ENCODE measurements around the gene RELL1.

Gene RELL1

GRCh38 chr4:37586194-37586593 is 100.0 kb downstream of the RELL1 start:
- H3K4me3 ChIP-seq (ENCODE audit: low read depth, low read length), result no peak overlapping the region
- H3K9ac ChIP-seq, result no peak overlapping the region
- no peak overlapping the region for H3K4me2 ChIP-seq (ENCODE audit: low read length)
- no peak overlapping the region for H2AFZ ChIP-seq
- no peaks in the 10 kb centered on the region for H3K4me1 ChIP-seq
- no peak for TF ChIP-seq CTCF (IDR thresholded peaks at IDR 0.05)
- H3K9me3 ChIP-seq (ENCODE audit: control insufficient read depth, low read length), result no peaks in the 10 kb centered on the region
- no peak overlapping the region for H3K27ac ChIP-seq
- H3K79me2 ChIP-seq, result no peaks in the 10 kb centered on the region
- H3K27me3 ChIP-seq (ENCODE audit: control insufficient read depth, insufficient read depth, low read length), result no peaks in the 10 kb centered on the region
- no peaks in the 10 kb centered on the region for H3K36me3 ChIP-seq (ENCODE audit: control insufficient read depth, insufficient read depth, low read length)

DNA sequence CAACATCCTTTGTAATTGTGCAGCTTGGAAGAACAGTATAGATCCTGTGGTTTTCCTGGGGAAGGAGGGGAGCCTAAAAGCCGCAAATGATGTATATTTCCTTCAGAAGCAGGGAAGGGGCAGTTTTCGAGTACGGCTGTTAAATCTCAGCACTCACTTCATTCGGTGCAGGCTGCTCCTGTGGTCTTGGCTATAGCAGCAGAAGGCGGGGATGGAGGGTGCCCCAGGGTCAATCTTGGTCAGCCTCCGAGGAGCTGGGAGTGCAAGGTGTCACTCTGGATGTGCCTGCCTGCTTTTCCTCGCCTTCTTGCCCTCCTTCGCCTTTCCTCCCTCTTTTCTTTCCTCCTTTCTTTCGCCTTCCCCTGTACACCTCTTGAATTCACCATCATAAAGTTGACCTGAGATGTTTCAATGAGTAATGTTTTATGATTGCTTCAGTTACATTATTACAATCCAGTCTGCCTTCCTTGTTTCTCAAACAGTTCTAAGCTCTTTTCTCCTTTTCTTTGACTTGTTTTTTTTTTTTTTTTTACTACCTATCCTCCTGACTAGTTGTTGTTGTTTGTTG is 101.6 kb downstream of the RELL1 start:
- no peaks in the 10 kb centered on the region for H3K36me3 ChIP-seq (ENCODE audit: control insufficient read depth, insufficient read depth, low read length)
- no peak overlapping the region for H3K27ac ChIP-seq
- H3K4me3 ChIP-seq (ENCODE audit: low read depth, low read length), result no peak overlapping the region

DNA sequence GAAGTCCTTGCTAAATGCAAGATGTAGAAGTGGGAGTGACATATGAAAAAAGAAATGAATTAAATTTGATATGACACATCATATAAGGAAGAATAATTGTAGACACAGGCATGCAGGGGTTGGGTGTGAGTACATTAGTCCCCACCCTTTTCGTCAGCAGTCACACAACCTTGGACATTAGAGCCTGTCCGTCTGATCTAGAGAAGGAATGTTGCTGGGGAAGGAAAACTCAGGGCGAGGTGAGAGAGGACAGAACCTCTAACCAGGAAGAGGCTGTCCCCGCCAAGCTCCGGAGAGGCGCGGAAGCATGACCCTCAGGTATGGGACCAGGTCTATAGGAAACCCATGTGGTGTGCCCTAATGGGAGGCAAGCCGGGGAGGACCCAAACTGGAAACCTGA is 102.1 kb downstream of the RELL1 start:
- Histone ChIP-seq H3K4me1 (no peaks in the 10 kb centered on the region), H3K4me3 (ENCODE audit: low read depth, low read length) (no peak overlapping the region), H3K27ac (no peak overlapping the region), H3K9me3 (ENCODE audit: control insufficient read depth, low read length) (no peaks in the 10 kb centered on the region), H3K27me3 (ENCODE audit: control insufficient read depth, insufficient read depth, low read length) (no peaks in the 10 kb centered on the region), H3K79me2 (peaks cover 3% of the 10 kb centered on the region), H3K36me3 (ENCODE audit: control insufficient read depth, insufficient read depth, low read length) (no peaks in the 10 kb centered on the region), H3K4me2 (ENCODE audit: low read length) (no peak overlapping the region), H2AFZ (no peak overlapping the region), H3K9ac (no peak overlapping the region)
- TF ChIP-seq CTCF (IDR thresholded peaks at IDR 0.05), result no peak

More for the DNA sequence above, 101.6 kb downstream of the RELL1 start:
- no peak overlapping the region for H3K4me2 ChIP-seq (ENCODE audit: low read length)
- peaks cover under 1% of the 10 kb centered on the region for H3K79me2 ChIP-seq
- H2AFZ ChIP-seq, result no peak overlapping the region
- no peaks in the 10 kb centered on the region for H3K4me1 ChIP-seq
- TF ChIP-seq CTCF (IDR thresholded peaks at IDR 0.05), result no peak
- H3K9ac ChIP-seq, result no peak overlapping the region
- H3K9me3 ChIP-seq (ENCODE audit: control insufficient read depth, low read length), result no peaks in the 10 kb centered on the region
- no peaks in the 10 kb centered on the region for H3K27me3 ChIP-seq (ENCODE audit: control insufficient read depth, insufficient read depth, low read length)

DNA sequence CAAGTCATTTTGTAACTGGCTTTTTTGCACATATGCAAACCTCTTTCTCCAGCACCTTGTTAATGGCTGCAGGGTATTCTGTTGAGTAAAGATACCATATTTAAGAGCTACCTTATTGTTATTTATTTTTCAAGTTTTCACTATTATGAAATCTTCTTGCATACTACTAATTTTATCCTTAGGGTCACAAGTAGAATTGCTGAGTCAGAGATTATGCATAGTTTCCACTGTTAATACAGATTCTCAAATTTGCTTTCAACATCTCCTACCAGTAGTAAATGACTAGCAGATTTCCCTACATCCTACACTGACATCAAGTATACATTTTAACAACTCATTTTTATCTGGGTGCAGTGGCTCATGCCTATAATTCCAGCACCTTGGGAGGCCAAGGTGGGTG is 112.6 kb downstream of the RELL1 start:
- Histone ChIP-seq H3K9me3 (ENCODE audit: control insufficient read depth, low read length) (no peaks in the 10 kb centered on the region), H3K36me3 (ENCODE audit: control insufficient read depth, insufficient read depth, low read length) (no peaks in the 10 kb centered on the region), H2AFZ (no peak overlapping the region), H3K27me3 (ENCODE audit: control insufficient read depth, insufficient read depth, low read length) (no peaks in the 10 kb centered on the region), H3K27ac (no peak overlapping the region), H3K79me2 (no peaks in the 10 kb centered on the region), H3K9ac (no peak overlapping the region), H3K4me2 (ENCODE audit: low read length) (no peak overlapping the region), H3K4me1 (no peaks in the 10 kb centered on the region), H3K4me3 (ENCODE audit: low read depth, low read length) (no peak overlapping the region)
- TF ChIP-seq CTCF (IDR thresholded peaks at IDR 0.05), result no peak

- no peaks in the 10 kb centered on the region for H3K4me1 ChIP-seq
- no peaks in the 10 kb centered on the region for H3K36me3 ChIP-seq (ENCODE audit: control insufficient read depth, insufficient read depth, low read length)
- H3K27me3 ChIP-seq (ENCODE audit: control insufficient read depth, insufficient read depth, low read length), result no peaks in the 10 kb centered on the region
- no peak overlapping the region for H3K4me2 ChIP-seq (ENCODE audit: low read length)
- H2AFZ ChIP-seq, result no peak overlapping the region
- no peaks in the 10 kb centered on the region for H3K9me3 ChIP-seq (ENCODE audit: control insufficient read depth, low read length)
- H3K9ac ChIP-seq, result no peak overlapping the region
- H3K4me3 ChIP-seq (ENCODE audit: low read depth, low read length), result no peak overlapping the region
- TF ChIP-seq CTCF (IDR thresholded peaks at IDR 0.05), result no peak
- H3K27ac ChIP-seq, result no peak overlapping the region
- no peaks in the 10 kb centered on the region for H3K79me2 ChIP-seq
Observed at GRCh38 chr4:37568489-37568888, 117.7 kb downstream of the RELL1 start.
